ENCODE results near the gene CEMP1.
"Not testable (repeated sequence)": the region's sequence is repeated elsewhere in the genome, so short reads cannot be mapped to it uniquely, and the experiment has no call there.

The CEMP1 gene

GRCh38 chr16:2535625-2536013 is 4.4 kb upstream of the CEMP1 start:
- peak; percentile 0 for DNase-seq (ENCODE audit: low spot score)

DNA sequence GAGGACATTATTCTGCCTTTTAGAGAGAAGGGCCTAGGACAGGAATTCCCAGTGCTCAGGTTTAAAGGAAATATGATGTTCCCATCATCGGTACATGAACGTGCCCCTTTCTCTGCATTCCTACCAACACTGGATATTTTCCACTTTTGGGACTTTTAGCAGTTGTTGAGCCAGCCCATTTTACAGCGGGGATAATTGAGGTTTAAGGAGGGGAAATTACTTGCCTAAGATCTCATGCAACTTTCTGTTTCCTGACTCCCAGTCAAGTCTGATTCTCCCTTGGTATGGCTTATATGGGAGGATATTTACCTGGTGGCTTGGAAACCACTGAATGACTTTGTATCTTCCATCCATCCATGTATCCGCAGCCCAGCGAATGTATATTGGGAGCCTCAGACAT is 3.1 kb upstream of the CEMP1 start:
- DNase-seq (ENCODE audit: low spot score), result not testable (repeated sequence)

- DNase-seq (ENCODE audit: low spot score), result no peak
Observed at GRCh38 chr16:2533912-2534311, 2.7 kb upstream of the CEMP1 start.

GRCh38 chr16:2533142-2533755 is 2.0 kb upstream of the CEMP1 start:
- DNase-seq (ENCODE audit: low spot score), result not testable (repeated sequence)

DNA sequence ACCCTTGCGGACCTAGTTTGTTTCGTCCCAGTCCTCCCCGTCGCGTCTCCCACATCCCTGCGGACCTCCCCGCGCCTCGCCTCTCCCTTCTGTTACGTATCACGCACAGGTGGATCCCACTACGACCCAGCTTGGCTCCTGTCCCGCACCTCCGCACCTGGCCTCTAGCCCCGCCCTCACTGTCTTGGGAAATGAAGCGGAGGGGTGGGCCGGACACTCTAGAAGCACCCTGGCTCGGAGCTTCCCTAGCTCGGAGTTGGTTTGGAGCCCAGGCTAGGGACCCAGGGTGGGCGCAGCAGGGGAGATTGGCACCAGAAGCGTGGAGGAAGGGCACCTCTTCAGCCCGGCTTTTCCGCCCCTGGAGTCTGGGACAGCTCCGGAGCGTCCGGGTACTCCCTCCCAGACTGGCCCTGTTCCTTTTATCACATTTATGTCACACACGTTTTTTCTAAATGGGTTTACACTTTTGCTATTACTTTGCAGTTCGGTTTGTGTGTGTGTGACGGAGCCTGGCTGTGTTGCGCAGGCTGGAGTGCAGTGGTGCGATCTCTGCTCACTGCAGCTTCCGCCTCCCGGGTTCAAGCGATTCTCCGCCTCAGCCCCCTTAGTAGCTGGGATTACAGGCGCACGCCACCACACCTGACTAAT is 1.4 kb upstream of the CEMP1 start:
- peak; percentile 62 for DNase-seq (ENCODE audit: low spot score)

- DNase-seq (ENCODE audit: low spot score), result peak; percentile 97
Observed at GRCh38 chr16:2531696-2532493, 687 bp upstream of the CEMP1 start.

GRCh38 chr16:2530629-2531318 is 434 bp downstream of the CEMP1 start:
- DNase-seq (ENCODE audit: low spot score), result peak; percentile 1

DNA sequence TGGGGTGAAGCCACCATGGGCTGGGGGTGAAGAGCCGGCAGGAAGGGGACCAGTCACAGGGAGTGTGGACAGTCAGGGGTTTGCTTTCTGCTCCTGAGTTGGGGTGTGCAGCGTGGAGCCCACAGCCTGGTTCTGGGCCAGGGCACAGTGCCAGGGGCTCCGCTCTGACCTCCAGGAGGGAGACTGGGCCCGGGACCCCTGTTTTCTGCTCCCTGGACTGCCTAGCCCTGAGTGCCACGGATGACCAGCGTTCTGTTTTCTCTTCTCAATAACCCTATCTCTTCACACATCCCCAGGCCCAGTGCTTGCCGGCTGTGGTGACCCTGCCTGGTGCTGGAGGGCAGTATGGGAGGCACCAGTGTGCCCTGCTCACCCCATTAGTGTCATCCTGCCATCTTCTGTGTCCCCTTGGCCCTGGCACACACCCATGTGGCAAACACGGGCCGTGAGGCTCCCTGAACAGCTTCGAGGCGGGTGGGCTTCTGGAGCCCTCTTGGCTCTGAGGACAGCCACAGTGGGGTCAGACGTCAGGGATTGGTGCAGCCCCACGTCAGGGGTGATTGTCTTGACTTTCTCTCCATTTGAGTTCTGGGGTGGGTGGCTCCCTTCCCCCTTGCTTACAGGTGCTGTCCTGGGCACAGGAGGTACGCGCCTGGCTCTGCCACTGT is 1.1 kb downstream of the CEMP1 start:
- DNase-seq (ENCODE audit: low spot score), result peak; percentile 0

DNA sequence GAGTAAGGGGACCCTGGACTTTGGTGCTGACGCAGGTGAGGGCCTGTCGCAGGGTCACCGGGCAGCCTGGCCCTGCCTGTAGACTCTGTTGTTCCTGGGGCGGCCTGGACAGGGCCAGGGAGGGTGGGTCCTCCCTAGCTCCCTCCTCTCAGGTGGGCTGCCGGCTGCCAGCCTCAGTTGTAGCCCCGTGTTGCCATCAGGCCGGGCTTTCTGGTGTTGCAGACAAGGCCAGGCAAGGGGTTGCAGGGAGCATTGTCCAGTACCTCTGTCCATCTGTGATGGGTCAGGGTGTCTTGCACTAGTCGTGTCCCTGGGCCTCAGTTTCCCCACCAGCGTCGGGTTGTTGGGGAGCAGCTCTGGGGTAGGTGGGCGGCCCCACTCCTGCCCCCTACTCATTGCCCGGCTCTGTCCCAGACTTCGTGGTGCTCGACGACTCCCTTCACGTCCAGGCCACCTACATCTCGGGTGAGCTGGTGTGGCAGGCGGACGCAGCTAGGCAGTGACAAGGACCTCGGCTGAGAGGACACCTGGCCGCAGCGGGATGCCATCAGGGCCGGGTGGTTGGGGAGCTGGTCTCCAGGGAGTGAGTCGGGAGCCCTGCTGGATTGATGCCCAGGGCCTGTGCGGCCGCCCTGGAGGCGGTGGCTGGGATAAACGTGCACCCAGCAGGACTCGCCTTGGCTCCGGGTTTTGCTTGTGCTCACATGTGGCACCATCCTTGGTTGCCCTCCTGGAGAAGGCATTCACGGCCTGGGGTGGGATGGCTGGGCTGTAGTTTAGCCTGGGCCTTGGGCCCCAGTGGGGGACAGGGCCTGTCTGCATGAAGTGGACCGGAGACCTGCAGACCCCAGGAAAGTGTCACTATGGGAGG is 1.9 kb downstream of the CEMP1 start:
- DNase-seq (ENCODE audit: low spot score), result peak; percentile 0

DNA sequence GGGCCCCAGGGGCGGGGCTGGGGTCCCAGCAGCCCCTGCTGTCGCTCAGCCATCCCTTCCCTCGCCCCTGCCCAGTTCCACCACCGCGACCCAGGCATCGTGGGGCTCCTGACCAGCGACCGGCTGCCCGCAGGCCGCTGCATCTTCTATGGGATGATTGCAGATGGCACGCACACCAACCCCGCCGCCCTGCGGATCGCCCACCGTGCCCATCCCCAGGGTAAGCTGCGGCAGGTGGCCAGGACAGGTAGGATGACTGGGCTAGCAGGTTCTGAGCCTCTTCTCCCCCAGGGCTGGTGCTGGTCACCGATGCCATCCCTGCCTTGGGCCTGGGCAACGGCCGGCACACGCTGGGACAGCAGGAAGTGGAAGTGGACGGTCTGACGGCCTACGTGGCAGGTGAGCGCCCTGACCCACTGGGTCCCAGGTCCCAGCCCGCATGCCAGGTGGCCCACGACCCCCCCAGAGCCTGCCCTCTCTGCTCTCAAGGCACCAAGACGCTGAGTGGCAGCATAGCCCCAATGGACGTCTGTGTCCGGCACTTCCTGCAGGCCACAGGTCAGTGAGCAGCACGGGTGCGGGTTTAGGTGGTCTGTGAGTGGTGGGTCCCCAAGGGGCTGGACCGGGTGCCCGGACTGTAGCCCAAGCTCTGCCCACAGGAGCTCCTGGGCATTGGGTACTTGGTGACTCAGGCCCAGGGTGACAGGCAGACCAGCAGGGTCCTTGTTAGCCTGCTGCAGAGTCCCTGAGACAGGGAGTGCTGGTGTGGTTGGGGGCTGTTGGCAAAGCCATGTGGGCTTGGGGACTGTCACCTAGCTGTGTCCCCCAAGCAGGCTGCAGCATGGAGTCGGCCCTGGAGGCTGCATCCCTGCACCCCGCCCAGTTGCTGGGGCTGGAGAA is 2.8 kb downstream of the CEMP1 start:
- DNase-seq (ENCODE audit: low spot score), result no peak

GRCh38 chr16:2527784-2528100 is 3.5 kb downstream of the CEMP1 start:
- DNase-seq (ENCODE audit: low spot score), result no peak

- no peak for DNase-seq (ENCODE audit: low spot score)
Observed at GRCh38 chr16:2527071-2527783, 4.0 kb downstream of the CEMP1 start.

- DNase-seq (ENCODE audit: low spot score), result peak; percentile 0
Observed at GRCh38 chr16:2526135-2526534, 5.1 kb downstream of the CEMP1 start.

DNA sequence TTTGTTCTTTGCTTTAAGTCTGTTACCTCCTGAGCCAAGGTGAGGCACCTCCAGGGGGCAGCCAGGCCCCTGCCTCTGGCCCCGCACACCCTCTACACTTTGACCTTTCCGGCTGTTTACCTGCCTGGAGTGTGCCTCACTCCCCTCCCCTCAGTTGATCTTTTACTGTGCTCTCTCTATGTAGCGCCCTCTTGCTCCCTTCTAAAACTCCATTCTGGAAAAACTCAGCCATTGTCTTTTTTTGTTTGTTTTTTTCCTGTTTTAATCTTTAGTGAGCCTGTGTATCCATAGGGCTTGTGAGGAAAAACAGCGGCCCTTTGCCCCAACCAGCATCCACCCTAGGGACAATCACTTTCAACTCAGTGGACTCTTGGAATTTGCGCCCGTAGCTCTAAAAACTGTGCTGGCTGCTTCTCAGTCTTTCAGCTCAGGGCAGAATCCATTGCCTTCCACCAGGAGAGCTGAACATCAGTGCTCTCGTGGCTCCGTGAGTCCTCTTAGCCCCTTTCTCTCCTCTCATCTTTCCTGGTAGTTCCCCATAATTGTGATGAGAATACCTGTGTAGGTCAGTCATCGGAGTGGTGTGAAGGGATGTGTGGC is 6.8 kb downstream of the CEMP1 start:
- no peak for DNase-seq (ENCODE audit: low spot score)

DNA sequence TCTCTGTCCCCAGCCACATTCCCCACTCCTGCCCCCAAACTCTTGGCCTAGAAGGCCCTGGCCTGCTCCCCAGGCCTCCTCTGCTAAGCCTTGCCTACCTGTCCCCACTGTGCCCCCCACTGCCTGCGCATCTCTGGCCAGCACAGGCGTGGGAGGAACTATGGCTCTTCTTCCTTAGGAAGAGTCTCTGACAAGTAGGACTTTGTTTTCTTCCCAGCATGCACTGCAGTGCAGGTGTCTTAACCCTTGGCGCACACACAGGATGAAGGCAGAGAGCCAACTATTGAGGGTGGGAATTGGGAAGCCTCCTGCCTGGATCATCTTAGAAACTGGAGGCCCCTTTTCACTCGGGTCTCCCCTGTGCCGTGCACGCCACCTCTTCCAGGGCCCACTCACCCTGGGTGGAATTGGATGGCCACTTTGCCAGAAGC is 7.4 kb downstream of the CEMP1 start:
- DNase-seq (ENCODE audit: low spot score), result no peak

GRCh38 chr16:2520784-2521531 is 10.2 kb downstream of the CEMP1 start:
- DNase-seq (ENCODE audit: low spot score), result peak; percentile 72

DNA sequence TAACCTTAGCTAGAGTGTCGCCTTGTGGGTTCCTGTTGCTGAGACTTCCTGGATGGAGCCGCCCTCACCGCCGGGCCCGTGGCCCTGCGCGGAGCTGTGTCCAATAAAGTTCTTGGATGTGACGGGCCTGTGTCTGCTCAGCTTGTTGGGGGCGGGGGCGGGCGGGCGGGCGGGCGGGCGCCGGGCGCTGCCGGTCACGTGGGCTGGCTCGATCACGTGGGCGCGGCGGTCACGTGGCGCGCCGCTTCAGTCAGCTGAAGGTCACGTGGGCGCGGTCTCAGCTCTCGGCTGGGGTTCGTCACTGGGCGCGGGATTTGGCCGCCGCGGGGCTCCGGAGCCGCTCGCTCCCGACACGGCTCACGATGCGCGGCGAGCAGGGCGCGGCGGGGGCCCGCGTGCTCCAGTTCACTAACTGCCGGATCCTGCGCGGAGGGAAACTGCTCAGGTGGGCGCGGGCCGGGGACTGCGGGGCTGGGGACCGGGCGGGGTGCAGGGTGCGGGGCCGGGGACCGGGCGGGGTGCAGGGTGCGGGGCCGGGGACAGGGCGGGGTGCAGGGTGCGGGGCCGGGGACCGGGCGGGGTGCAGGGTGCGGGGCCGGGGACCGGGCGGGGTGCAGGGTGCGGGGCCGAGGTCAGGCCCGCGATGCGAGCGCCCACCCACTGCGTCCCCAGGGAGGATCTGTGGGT is 11.0 kb downstream of the CEMP1 start, which contains the start of gene AMDHD2:
Gene AMDHD2, plus strand, starts transcription at position 275 of the 687 bp plus-strand sequence. Its CDS starts 88 bp downstream, at position 363.
- DNase-seq (ENCODE audit: low spot score), result peak; percentile 88

- peak; percentile 1 for DNase-seq (ENCODE audit: low spot score)
Observed at GRCh38 chr16:2519711-2520080, 11.5 kb downstream of the CEMP1 start.
